WTC11 (cell line): Measurements from ENCODE around the gene TP63. TPM values are rescaled to one million over a fixed set of nuclear protein-coding genes. Genes with fewer than 3 reads are reported as not detected.

Source experiments
- ATAC-seq: fragments of 200-7000 bp; cut with Tn5 transposase; 2 replicates; pipeline ENCODE4 v1.10.0; 2021; ENCODE audit warnings: mild to moderate bottlenecking, moderate library complexity
- CTCF ChIA-PET: fragments of 300-600 bp; sonication (Branson Sonifier 250); formaldehyde crosslinking; loops from one replicate; lab custom pipeline; 2021; ENCODE audit warnings: antibody characterized with exemption; lab: Charles Lee
- POLR2A ChIA-PET: fragments of 350-600 bp; sonication (Branson Sonifier 250); formaldehyde crosslinking; loops from one replicate; lab custom pipeline; 2021; ENCODE audit warnings: antibody characterized with exemption; lab: Charles Lee
- DNase-seq: peaks from one replicate; pipeline ENCODE4 v3.0.0; 2021; ENCODE audit warnings: low spot score
- H3K27ac Mint-ChIP-seq: 2 replicates; pipeline ENCODE4 v1.8.0; 2021; ENCODE audit warnings: mixed read lengths
- H3K27me3 Mint-ChIP-seq: 2 replicates; pipeline ENCODE4 v1.8.0; 2021; ENCODE audit warnings: low read depth, mild to moderate bottlenecking, moderate library complexity, mixed read lengths
- H3K36me3 Mint-ChIP-seq: 2 replicates; pipeline ENCODE4 v1.8.0; 2021; ENCODE audit warnings: mixed read lengths
- H3K4me1 Mint-ChIP-seq: 2 replicates; pipeline ENCODE4 v1.8.0; 2022; ENCODE audit warnings: mixed read lengths
- H3K4me3 Mint-ChIP-seq: 2 replicates; pipeline ENCODE4 v1.8.0; 2021; ENCODE audit warnings: mild to moderate bottlenecking, moderate library complexity, mixed read lengths
- H3K9me3 Mint-ChIP-seq: 2 replicates; pipeline ENCODE4 v1.8.0; 2021; ENCODE audit warnings: mixed read lengths
- AFF4 ChIP-seq: sonication (generic); formaldehyde crosslinking; IDR thresholded peaks from 2 replicates; pipeline ENCODE4 v1.8.1; 2023; ENCODE audit warnings: mild to moderate bottlenecking, missing genetic modification reagents, borderline replicate concordance
- MAX ChIP-seq: sonication (generic); formaldehyde crosslinking; IDR thresholded peaks from 2 replicates; pipeline ENCODE4 v1.8.0; 2022; ENCODE audit warnings: mild to moderate bottlenecking, missing genetic modification reagents
- MXD4 ChIP-seq: fragments of 250-450 bp; sonication (Bioruptor Pico); IDR thresholded peaks from 2 replicates; pipeline ENCODE4 v1.8.0; 2021; ENCODE audit warnings: mild to moderate bottlenecking, moderate library complexity, borderline replicate concordance
- NFE2L1 ChIP-seq: sonication (generic); formaldehyde crosslinking; IDR thresholded peaks from 2 replicates; pipeline ENCODE4 v1.8.1; 2023; ENCODE audit warnings: missing genetic modification reagents
- SMAD4 ChIP-seq: sonication (generic); formaldehyde crosslinking; IDR thresholded peaks from 2 replicates; pipeline ENCODE4 v1.8.0; 2022; ENCODE audit warnings: mild to moderate bottlenecking, missing genetic modification reagents
- SOX15 ChIP-seq: fragments of 250-450 bp; sonication (Bioruptor Pico); IDR thresholded peaks from 2 replicates; pipeline ENCODE4 v1.9.0; 2021; ENCODE audit warnings: mild to moderate bottlenecking
- SP1 ChIP-seq: sonication (generic); formaldehyde crosslinking; conservative IDR thresholded peaks from 2 replicates; pipeline ENCODE4 v1.8.1; 2022; ENCODE audit warnings: missing genetic modification reagents
- USF1 ChIP-seq: sonication (generic); formaldehyde crosslinking; IDR thresholded peaks from 2 replicates; pipeline ENCODE4 v1.8.0; 2022; ENCODE audit warnings: mild to moderate bottlenecking, missing genetic modification reagents
- ZMAT4 ChIP-seq: fragments of 250-450 bp; sonication (Bioruptor Pico); IDR thresholded peaks from 2 replicates; pipeline ENCODE4 v1.9.0; 2021; ENCODE audit warnings: mild to moderate bottlenecking
- ZNF219 ChIP-seq: sonication (generic); formaldehyde crosslinking; IDR thresholded peaks from 2 replicates; pipeline ENCODE4 v1.8.0; 2023; ENCODE audit warnings: missing genetic modification reagents, mild to moderate bottlenecking, borderline replicate concordance
- ZNF281 ChIP-seq: sonication (generic); formaldehyde crosslinking; IDR thresholded peaks from 2 replicates; pipeline ENCODE4 v1.8.0; 2023; ENCODE audit warnings: mild to moderate bottlenecking, missing genetic modification reagents
- ZNF396 ChIP-seq: fragments of 250-450 bp; sonication (Bioruptor Pico); IDR thresholded peaks from 2 replicates; pipeline ENCODE4 v1.8.0; 2021; ENCODE audit warnings: mild to moderate bottlenecking, moderate library complexity, borderline replicate concordance
- ZNF416 ChIP-seq: fragments of 250-450 bp; sonication (Bioruptor Pico); IDR thresholded peaks from 2 replicates; pipeline ENCODE4 v1.9.0; 2021; ENCODE audit warnings: mild to moderate bottlenecking, inconsistent platforms
- ZNF423 ChIP-seq: fragments of 250-450 bp; sonication (Bioruptor Pico); IDR thresholded peaks from 2 replicates; pipeline ENCODE4 v2.1.2; 2022; ENCODE audit warnings: mild to moderate bottlenecking, moderate library complexity
- ZNF532 ChIP-seq: fragments of 250-450 bp; sonication (Bioruptor Pico); IDR thresholded peaks from 2 replicates; pipeline ENCODE4 v1.9.0; 2021; ENCODE audit warnings: mild to moderate bottlenecking, borderline replicate concordance
- total RNA-seq: library from RNA; stranded (reverse); gene quantifications from 3 replicates; pipeline ENCODE4 v1.2.3, GENCODE V29; 2021

TP63 gene
- total RNA-seq, 1 experiment from 2014 or later: 0.09 TPM

GRCh38 chr3:189685860-189686259 lies 54.7 kb downstream of the TP63 start:
- H3K4me3 Mint-ChIP-seq: no peak overlapping the region
- CTCF ChIA-PET: interaction anchor here (0.6 to 1.3 kb wide), 4 partner anchors 138 to 1697 kb away, joined by 3 to 5 read pairs (median 4); no protein-coding TSS in a partner anchor
- no peak overlapping the region for H3K27ac Mint-ChIP-seq
- ATAC-seq: no peak
- TF ChIP-seq MXD4 (no peak), ZNF396 (CRISPR knock-in tag) (no peak), ZNF281 (CRISPR knock-in tag) (no peak), SMAD4 (CRISPR knock-in tag) (no peak), ZNF219 (CRISPR knock-in tag) (no peak), SP1 (CRISPR knock-in tag) (no peak), AFF4 (CRISPR knock-in tag) (no peak), ZNF416 (CRISPR knock-in tag) (no peak), MAX (CRISPR knock-in tag) (no peak), NFE2L1 (CRISPR knock-in tag) (no peak), SOX15 (CRISPR knock-in tag) (no peak), ZNF423 (no peak)
- TF ChIP-seq, all 79 proteins: peak for 0
- POLR2A ChIA-PET: no interaction called here
- Mint-ChIP-seq H3K27me3 (no peaks in the 10 kb centered on the region), H3K4me1 (no peaks in the 10 kb centered on the region), H3K36me3 (no peaks in the 10 kb centered on the region), H3K9me3 (no peaks in the 10 kb centered on the region)
- DNase-seq: no peak

GRCh38 chr3:189687475-189687874 lies 56.3 kb downstream of the TP63 start:
- ChIA-PET POLR2A (no interaction called here), CTCF (interaction anchor here (0.9 to 2.8 kb wide), 3 partner anchors 92 to 263 kb away, joined by 3 to 24 read pairs (median 4); no protein-coding TSS in a partner anchor)
- DNase-seq: no peak
- H3K4me3 Mint-ChIP-seq: no peak overlapping the region
- ATAC-seq: peak; percentile 32; the same call in 1 of the 2 replicates
- no peaks in the 10 kb centered on the region for H3K9me3 Mint-ChIP-seq
- no peaks in the 10 kb centered on the region for H3K27me3 Mint-ChIP-seq
- H3K27ac Mint-ChIP-seq: no peak overlapping the region
- TF ChIP-seq ZNF532 (CRISPR knock-in tag) (no peak), ZMAT4 (no peak), USF1 (no peak)
- TF ChIP-seq, all 79 proteins: peak for 0
- Mint-ChIP-seq H3K36me3 (no peaks in the 10 kb centered on the region), H3K4me1 (no peaks in the 10 kb centered on the region)
